PC-9 (cell line): ENCODE measurements around the gene KRT15.

ENCODE experiments used
- CTCF ChIP-seq: fragments of 200-600 bp; sonication (generic); conservative IDR thresholded peaks from 2 replicates; pipeline ENCODE4 v1.6.1; 2017; ENCODE audit warnings: mixed run types, antibody characterized with exemption, mild to moderate bottlenecking, moderate library complexity
- EZH2 ChIP-seq: fragments of 200-600 bp; sonication (generic); IDR thresholded peaks from 2 replicates; pipeline ENCODE4 v1.8.0; 2017; ENCODE audit warnings: antibody characterized with exemption, low read depth

GRCh38 chr17:41483531-41483930 is 35.2 kb downstream of the KRT15 start:
- no peak for TF ChIP-seq EZH2
- TF ChIP-seq CTCF = no peak
